Panc1 (cell line): ENCODE data around the gene PARD6B. TPM values are rescaled to one million over a fixed set of nuclear protein-coding genes. Genes with fewer than 3 reads are reported as not detected.

Experiments
- ATAC-seq: fragments of 200-7000 bp; cut with Tn5 transposase; 2 replicates; pipeline ENCODE4 v1.9.1; 2020; ENCODE audit warnings: mild to moderate bottlenecking, moderate library complexity
- BruUV-seq: library from RNA; stranded (reverse); fragments of 400-500 nt; replicated peaks from 2 replicates; lab custom pipeline; 2021; lab: Mats Ljungman, UMichigan
- CTCF ChIA-PET: fragments of 300-600 bp; sonication (Branson Sonifier 250); formaldehyde crosslinking; loops from one replicate; lab custom pipeline; 2022; ENCODE audit warnings: antibody characterized with exemption; lab: Charles Lee
- POLR2A ChIA-PET: fragments of 300-600 bp; sonication (Branson Sonifier 250); formaldehyde crosslinking; loops from one replicate; lab custom pipeline; 2022; ENCODE audit warnings: antibody characterized with exemption; lab: Charles Lee
- DNase-seq: peaks from one replicate; pipeline ENCODE4 v3.0.0-alpha.2; 2010; ENCODE audit warnings: low read depth, low spot score
- H3K27ac ChIP-seq: 2 replicates; pipeline ENCODE4 v1.5.1; 2011; ENCODE audit warnings: mild to moderate bottlenecking, low read length, inconsistent platforms
- H3K27me3 ChIP-seq: fragments of 200-500 bp; sonication (Bioruptor generic); 2 replicates; pipeline ENCODE4 v1.6.0; 2014; ENCODE audit warnings: low read length, inconsistent platforms; ENCODE audit not compliant: control insufficient read depth, insufficient read depth
- H3K36me3 ChIP-seq: fragments of 200-500 bp; sonication (Bioruptor generic); 2 replicates; pipeline ENCODE4 v1.5.1; 2014; ENCODE audit warnings: inconsistent platforms, mild to moderate bottlenecking, low read length, moderate library complexity; ENCODE audit not compliant: control insufficient read depth, insufficient read depth
- H3K4me1 ChIP-seq: 2 replicates; pipeline ENCODE4 v1.5.1; 2011; ENCODE audit warnings: inconsistent platforms, mild to moderate bottlenecking, low read length, moderate library complexity; ENCODE audit not compliant: control insufficient read depth, insufficient read depth
- H3K4me3 ChIP-seq, 2 experiments: 2 replicates each; pipeline ENCODE4 v1.5.1; 2011 to 2012; ENCODE audit warnings: low read depth in 2 of 2, low read length in 2 of 2, mild to moderate bottlenecking in 2 of 2, inconsistent platforms in 1 of 2, moderate library complexity in 1 of 2
- H3K9me3 ChIP-seq: fragments of 200-500 bp; sonication (Bioruptor generic); 2 replicates; pipeline ENCODE4 v1.5.1; 2014; ENCODE audit warnings: low read depth, mild to moderate bottlenecking, inconsistent platforms, low read length, moderate library complexity; ENCODE audit not compliant: control insufficient read depth, insufficient read depth
- POLR2AphosphoS5 ChIP-seq: IDR thresholded peaks from 2 replicates; pipeline ENCODE4 v1.6.1; 2012; ENCODE audit warnings: mild to moderate bottlenecking, low read depth, low read length, moderate library complexity
- SIN3A ChIP-seq: IDR thresholded peaks from 2 replicates; pipeline ENCODE4 v1.6.1; 2012; ENCODE audit warnings: low read depth, mild to moderate bottlenecking, low read length, moderate library complexity, borderline replicate concordance; ENCODE audit not compliant: insufficient read depth
- TCF7L2 ChIP-seq: IDR thresholded peaks from 2 replicates; pipeline ENCODE4 v1.6.1; 2011; ENCODE audit warnings: mild to moderate bottlenecking, low read depth, low read length, inconsistent platforms
- in situ Hi-C: cut with HindIII; loops from 2 replicates; pipeline ENCODE4 v1.10.0; 2016; ENCODE audit warnings: low sequenced_read_pairs, low pct_unique_long_range_greater_than_20kb
- intact Hi-C: fragments of 100-400 bp; cut with micrococcal nuclease; formaldehyde crosslinking; loops from one replicate; pipeline ENCODE4 v1.10.0; 2022; ENCODE audit not compliant: unreplicated experiment
- total RNA-seq: library from RNA; stranded (reverse); gene quantifications from one replicate; pipeline ENCODE4 v1.2.1, GENCODE V29; 2021; ENCODE audit not compliant: unreplicated experiment
- TF ChIP-seq, protein P1 (sequence below): fragments of 450-650 bp; IDR thresholded peaks from 2 replicates; pipeline ENCODE4 v1.5.1; 2017; ENCODE audit warnings: mild to moderate bottlenecking
- TF ChIP-seq, protein P2 (sequence below), 2 experiments: IDR thresholded peaks; 2 replicates each; pipeline ENCODE4 v1.6.1; 2011 to 2012; ENCODE audit warnings: low read depth in 2 of 2, control low read depth in 1 of 2, low read length in 1 of 2, mild to moderate bottlenecking in 1 of 2, moderate library complexity in 1 of 2; ENCODE audit not compliant: insufficient read depth in 1 of 2

PARD6B gene
- total RNA-seq, 1 experiment from 2014 or later = 132 TPM

DNA sequence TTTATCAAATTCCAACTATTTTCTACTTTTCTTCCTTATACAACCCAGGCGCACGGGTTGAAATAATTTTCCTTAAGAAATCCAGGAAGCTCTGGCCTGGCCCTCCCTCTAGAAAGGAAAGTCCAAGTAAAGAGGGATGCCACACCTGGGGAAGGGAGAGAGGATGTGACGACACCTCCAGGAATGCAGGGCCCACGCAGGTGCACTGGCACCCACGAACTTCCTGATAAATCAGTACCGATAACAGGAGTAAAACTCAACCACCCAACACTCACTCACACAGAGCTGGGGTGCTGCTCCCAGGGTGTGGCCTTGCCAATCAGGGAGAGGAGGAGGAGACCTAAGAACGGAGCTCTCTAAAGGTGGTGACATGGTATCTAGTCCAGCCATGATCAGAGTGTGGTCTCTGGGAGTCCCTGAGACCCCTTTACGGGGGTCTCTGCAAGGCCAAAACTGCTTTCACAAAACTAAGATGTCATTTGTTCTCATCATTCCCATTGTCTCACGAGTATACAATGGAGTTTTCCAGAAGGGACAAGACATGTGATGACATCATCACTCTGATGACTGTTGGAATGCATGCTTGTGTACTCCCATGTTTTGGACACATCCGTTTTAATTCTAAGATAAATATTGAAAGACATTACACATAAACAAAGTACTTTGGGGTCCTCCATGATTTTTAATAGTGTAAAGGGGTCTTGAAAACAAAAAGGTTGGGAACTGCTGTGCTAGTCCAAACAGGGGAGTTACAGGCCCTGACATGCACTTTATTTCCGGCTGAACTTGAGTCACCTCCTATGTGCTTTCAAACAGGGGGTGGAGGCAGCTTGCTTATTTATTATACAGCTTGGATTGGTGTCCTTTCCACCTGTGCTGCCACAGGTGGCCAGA is 2.2 kb upstream of the PARD6B start:
- peak overlapping the region in 1 of 2 experiments; percentile 60; a peak in 2 of 4 replicates for H3K4me3 ChIP-seq
- no peak for TF ChIP-seq TCF7L2
- TF ChIP-seq SIN3A = no peak
- TF ChIP-seq, protein P1, sequence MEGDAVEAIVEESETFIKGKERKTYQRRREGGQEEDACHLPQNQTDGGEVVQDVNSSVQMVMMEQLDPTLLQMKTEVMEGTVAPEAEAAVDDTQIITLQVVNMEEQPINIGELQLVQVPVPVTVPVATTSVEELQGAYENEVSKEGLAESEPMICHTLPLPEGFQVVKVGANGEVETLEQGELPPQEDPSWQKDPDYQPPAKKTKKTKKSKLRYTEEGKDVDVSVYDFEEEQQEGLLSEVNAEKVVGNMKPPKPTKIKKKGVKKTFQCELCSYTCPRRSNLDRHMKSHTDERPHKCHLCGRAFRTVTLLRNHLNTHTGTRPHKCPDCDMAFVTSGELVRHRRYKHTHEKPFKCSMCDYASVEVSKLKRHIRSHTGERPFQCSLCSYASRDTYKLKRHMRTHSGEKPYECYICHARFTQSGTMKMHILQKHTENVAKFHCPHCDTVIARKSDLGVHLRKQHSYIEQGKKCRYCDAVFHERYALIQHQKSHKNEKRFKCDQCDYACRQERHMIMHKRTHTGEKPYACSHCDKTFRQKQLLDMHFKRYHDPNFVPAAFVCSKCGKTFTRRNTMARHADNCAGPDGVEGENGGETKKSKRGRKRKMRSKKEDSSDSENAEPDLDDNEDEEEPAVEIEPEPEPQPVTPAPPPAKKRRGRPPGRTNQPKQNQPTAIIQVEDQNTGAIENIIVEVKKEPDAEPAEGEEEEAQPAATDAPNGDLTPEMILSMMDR = no peak
- TF ChIP-seq, protein P2, sequence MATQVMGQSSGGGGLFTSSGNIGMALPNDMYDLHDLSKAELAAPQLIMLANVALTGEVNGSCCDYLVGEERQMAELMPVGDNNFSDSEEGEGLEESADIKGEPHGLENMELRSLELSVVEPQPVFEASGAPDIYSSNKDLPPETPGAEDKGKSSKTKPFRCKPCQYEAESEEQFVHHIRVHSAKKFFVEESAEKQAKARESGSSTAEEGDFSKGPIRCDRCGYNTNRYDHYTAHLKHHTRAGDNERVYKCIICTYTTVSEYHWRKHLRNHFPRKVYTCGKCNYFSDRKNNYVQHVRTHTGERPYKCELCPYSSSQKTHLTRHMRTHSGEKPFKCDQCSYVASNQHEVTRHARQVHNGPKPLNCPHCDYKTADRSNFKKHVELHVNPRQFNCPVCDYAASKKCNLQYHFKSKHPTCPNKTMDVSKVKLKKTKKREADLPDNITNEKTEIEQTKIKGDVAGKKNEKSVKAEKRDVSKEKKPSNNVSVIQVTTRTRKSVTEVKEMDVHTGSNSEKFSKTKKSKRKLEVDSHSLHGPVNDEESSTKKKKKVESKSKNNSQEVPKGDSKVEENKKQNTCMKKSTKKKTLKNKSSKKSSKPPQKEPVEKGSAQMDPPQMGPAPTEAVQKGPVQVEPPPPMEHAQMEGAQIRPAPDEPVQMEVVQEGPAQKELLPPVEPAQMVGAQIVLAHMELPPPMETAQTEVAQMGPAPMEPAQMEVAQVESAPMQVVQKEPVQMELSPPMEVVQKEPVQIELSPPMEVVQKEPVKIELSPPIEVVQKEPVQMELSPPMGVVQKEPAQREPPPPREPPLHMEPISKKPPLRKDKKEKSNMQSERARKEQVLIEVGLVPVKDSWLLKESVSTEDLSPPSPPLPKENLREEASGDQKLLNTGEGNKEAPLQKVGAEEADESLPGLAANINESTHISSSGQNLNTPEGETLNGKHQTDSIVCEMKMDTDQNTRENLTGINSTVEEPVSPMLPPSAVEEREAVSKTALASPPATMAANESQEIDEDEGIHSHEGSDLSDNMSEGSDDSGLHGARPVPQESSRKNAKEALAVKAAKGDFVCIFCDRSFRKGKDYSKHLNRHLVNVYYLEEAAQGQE (IDR thresholded peaks at IDR 0.05; ENCODE audit: insufficient read depth in 1 of 2, low read depth in 2 of 2, low read length in 1 of 2) = no peak
- TF ChIP-seq POLR2AphosphoS5 = no peak
- no peak for DNase-seq
- no TSS peak for BruUV-seq
- intact Hi-C loops = loop anchor here (2.0 to 10.0 kb wide), 2 partner anchors 38 to 54 kb away; partner anchors contain the start of gene RIPOR3
- H3K36me3 ChIP-seq = peaks cover 3% of the 10 kb centered on the region; the same call in 1 of the 2 replicates
- ChIA-PET CTCF (interaction anchor here (0.6 to 1.8 kb wide), 7 partner anchors 20 to 66 kb away, joined by 3 to 5 read pairs (median 4); no protein-coding TSS in a partner anchor), POLR2A (interaction anchor here (0.5 to 1.2 kb wide), 7 partner anchors 12 to 1032 kb away, joined by 3 to 9 read pairs (median 4); no protein-coding TSS in a partner anchor)
- no peaks in the 10 kb centered on the region for H3K9me3 ChIP-seq
- peak overlapping the region; percentile 100 for H3K27ac ChIP-seq
- ATAC-seq = no peak
- in situ Hi-C loops = no loop called here
- H3K4me1 ChIP-seq = peaks cover 63% of the 10 kb centered on the region
- no peaks in the 10 kb centered on the region for H3K27me3 ChIP-seq

DNA sequence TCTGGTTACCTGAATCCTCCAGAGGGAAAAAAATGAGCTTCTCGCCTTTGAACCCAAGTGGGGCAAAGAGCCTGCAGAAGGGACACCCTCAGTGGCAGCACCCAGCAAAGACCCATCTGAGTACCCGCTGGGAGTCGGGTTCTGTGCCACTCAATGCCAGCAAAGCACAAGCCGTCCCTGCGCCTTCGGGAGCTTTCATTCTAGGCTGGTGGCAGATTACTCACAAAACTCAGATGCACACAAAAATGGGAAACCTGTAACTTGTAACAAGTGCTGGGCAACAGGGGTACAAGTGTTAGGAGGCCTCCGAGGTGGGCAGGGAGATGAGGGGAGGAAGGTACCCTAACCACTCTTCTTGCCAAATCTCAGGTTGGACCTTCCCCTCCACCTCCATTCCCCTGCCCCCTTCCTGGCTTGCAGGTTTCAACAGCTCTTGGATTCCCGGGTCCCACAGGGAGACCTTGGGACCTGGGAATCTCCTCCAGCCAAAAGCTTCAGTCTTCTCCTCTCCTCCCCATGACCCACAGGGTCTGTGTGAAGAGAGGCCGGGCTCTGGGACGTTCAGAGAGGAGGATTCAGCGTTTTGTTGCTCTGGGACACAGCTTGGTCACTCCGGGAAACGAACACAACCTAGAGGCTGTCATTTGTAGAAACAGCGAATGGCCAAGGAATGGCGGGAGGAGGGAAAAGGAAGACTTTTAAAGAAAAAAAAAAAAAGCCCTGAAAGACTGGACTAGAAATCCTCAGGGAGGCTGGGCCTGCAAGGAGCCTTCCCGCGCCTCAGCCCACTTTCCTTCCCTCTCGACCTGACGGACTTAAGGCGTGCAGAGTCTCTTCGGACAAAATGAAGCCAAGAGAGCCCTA is 1.2 kb upstream of the PARD6B start:
- no peaks in the 10 kb centered on the region for H3K27me3 ChIP-seq
- ATAC-seq (peak; percentile 3; the same call in 1 of the 2 replicates), DNase-seq (no peak)
- peaks cover 4% of the 10 kb centered on the region for H3K36me3 ChIP-seq
- ChIA-PET CTCF (interaction anchor here (0.6 to 1.2 kb wide), 2 partner anchors 63 to 66 kb away, joined by 4 read pairs; no protein-coding TSS in a partner anchor), POLR2A (interaction anchor here (0.5 to 0.9 kb wide), 4 partner anchors 11 to 1033 kb away, joined by 3 to 9 read pairs (median 6); no protein-coding TSS in a partner anchor)
- H3K4me3 ChIP-seq = peak overlapping the region; percentile 60 to 71
- peak overlapping the region; percentile 100 for H3K27ac ChIP-seq
- peaks cover 54% of the 10 kb centered on the region for H3K4me1 ChIP-seq
- in situ Hi-C loops (loop anchor here (5.0 kb wide), 1 partner anchor 33 kb away; no protein-coding TSS in a partner anchor), intact Hi-C loops (loop anchor here (2.0 to 10.0 kb wide), 2 partner anchors 39 to 55 kb away; partner anchors contain the start of gene RIPOR3)
- TSS peak; percentile 84 for BruUV-seq
- H3K9me3 ChIP-seq = no peaks in the 10 kb centered on the region
- TF ChIP-seq POLR2AphosphoS5 (no peak; the same call in none of the 2 replicates), SIN3A (no peak), TCF7L2 (no peak)
- TF ChIP-seq, protein P1 = no peak
- TF ChIP-seq, protein P2 (IDR thresholded peaks at IDR 0.05; ENCODE audit: insufficient read depth in 1 of 2, low read depth in 2 of 2, low read length in 1 of 2) = no peak
